IMR-90 (cell line): Measurements from ENCODE around the gene ZNF80. TPM values are rescaled to one million over a fixed set of nuclear protein-coding genes. Genes with fewer than 3 reads are reported as not detected.

Source experiments
- ATAC-seq: fragments of 200-7000 bp; cut with Tn5 transposase; 2 replicates; pipeline ENCODE4 v1.9.1; 2020; ENCODE audit warnings: low read depth, mild to moderate bottlenecking, moderate library complexity
- BruUV-seq: library from RNA; stranded (reverse); fragments of 400-500 nt; replicated peaks from 2 replicates; lab custom pipeline; 2021; lab: Mats Ljungman, UMichigan
- CTCF ChIA-PET: fragments of 300-600 bp; formaldehyde crosslinking; extraction: SDS; loops from one replicate; lab custom pipeline; 2021; ENCODE audit warnings: antibody characterized with exemption; lab: Yijun Ruan, JAX
- POLR2A ChIA-PET: fragments of 300-600 bp; sonication (Branson Sonifier 250); formaldehyde crosslinking; loops from one replicate; lab custom pipeline; 2022; ENCODE audit warnings: antibody characterized with exemption; ENCODE audit not compliant: unreplicated experiment; lab: Charles Lee
- DNase-seq: peaks from one replicate; pipeline ENCODE4 v3.0.0; 2013
- H2AFZ ChIP-seq: replicated peaks from 2 replicates; pipeline ENCODE3; 2013; ENCODE audit warnings: low read length, mild to moderate bottlenecking; ENCODE audit not compliant: poor library complexity
- H2AK5ac ChIP-seq: 2 replicates; pipeline ENCODE4 v1.6.1; 2013; ENCODE audit warnings: low read depth, low read length, inconsistent platforms
- H2AK9ac ChIP-seq: replicated peaks from 2 replicates; pipeline ENCODE3; 2013; ENCODE audit warnings: mild to moderate bottlenecking, low read depth, low read length, moderate library complexity; ENCODE audit not compliant: poor library complexity
- H2BK120ac ChIP-seq: 2 replicates; pipeline ENCODE4 v1.6.1; 2013; ENCODE audit warnings: low read depth, low read length, inconsistent platforms
- H2BK15ac ChIP-seq: 3 replicates; pipeline ENCODE4 v1.6.1; 2013; ENCODE audit warnings: low read depth, low read length, inconsistent platforms
- H2BK20ac ChIP-seq: 2 replicates; pipeline ENCODE4 v1.6.1; 2013; ENCODE audit warnings: low read depth, mild to moderate bottlenecking, inconsistent platforms, low read length, moderate library complexity
- H2BK5ac ChIP-seq: 2 replicates; pipeline ENCODE4 v1.6.1; 2013; ENCODE audit warnings: mild to moderate bottlenecking, low read depth, low read length, inconsistent platforms; ENCODE audit not compliant: poor library complexity, severe bottlenecking
- H3K14ac ChIP-seq: replicated peaks from 2 replicates; pipeline ENCODE4 v1.6.1; 2013; ENCODE audit warnings: low read depth, low read length, inconsistent platforms
- H3K18ac ChIP-seq: 2 replicates; pipeline ENCODE4 v1.6.1; 2013; ENCODE audit warnings: low read depth, low read length, control low read depth
- H3K23ac ChIP-seq: 2 replicates; pipeline ENCODE4 v1.6.1; 2013; ENCODE audit warnings: low read depth, low read length, inconsistent platforms
- H3K27ac ChIP-seq: 2 replicates; pipeline ENCODE4 v1.5.1; 2013; ENCODE audit warnings: mild to moderate bottlenecking, control low read depth, low read length; ENCODE audit not compliant: insufficient read depth
- H3K27me3 ChIP-seq: 2 replicates; pipeline ENCODE4 v1.6.1; 2013; ENCODE audit warnings: low read length; ENCODE audit not compliant: control insufficient read depth, insufficient read depth
- H3K36me3 ChIP-seq: 2 replicates; pipeline ENCODE4 v1.6.1; 2013; ENCODE audit warnings: low read length, mixed read lengths; ENCODE audit not compliant: control insufficient read depth, insufficient read depth
- H3K4ac ChIP-seq: 2 replicates; pipeline ENCODE4 v1.6.1; 2013; ENCODE audit warnings: low read depth, low read length, inconsistent platforms
- H3K4me1 ChIP-seq: 2 replicates; pipeline ENCODE4 v1.6.1; 2013; ENCODE audit warnings: low read length, mixed read lengths; ENCODE audit not compliant: control insufficient read depth, insufficient read depth
- H3K4me2 ChIP-seq: 2 replicates; pipeline ENCODE4 v1.6.1; 2013; ENCODE audit warnings: low read depth, mild to moderate bottlenecking, control low read depth, low read length, moderate library complexity
- H3K4me3 ChIP-seq: 2 replicates; pipeline ENCODE4 v1.5.1; 2013; ENCODE audit warnings: low read depth, mild to moderate bottlenecking, control low read depth, low read length, moderate library complexity; ENCODE audit not compliant: insufficient read depth
- H3K56ac ChIP-seq: 2 replicates; pipeline ENCODE4 v1.6.1; 2013; ENCODE audit warnings: low read length, inconsistent platforms; ENCODE audit not compliant: insufficient read depth; ENCODE audit errors: extremely low read depth
- H3K79me1 ChIP-seq, 2 experiments: 2 replicates each; pipeline ENCODE4 v1.6.1; 2013; ENCODE audit warnings: low read length in 2 of 2, inconsistent platforms in 1 of 2, low read depth in 1 of 2
- H3K9ac ChIP-seq: 2 replicates; pipeline ENCODE4 v1.6.1; 2013; ENCODE audit warnings: low read depth, low read length, control low read depth
- H3K9me1 ChIP-seq: 2 replicates; pipeline ENCODE4 v1.6.1; 2013; ENCODE audit warnings: low read length, inconsistent platforms; ENCODE audit not compliant: insufficient read depth
- H3K9me3 ChIP-seq: 2 replicates; pipeline ENCODE4 v1.6.1; 2013; ENCODE audit warnings: low read length; ENCODE audit not compliant: control insufficient read depth, insufficient read depth
- H4K20me1 ChIP-seq: 2 replicates; pipeline ENCODE4 v1.6.1; 2013; ENCODE audit warnings: low read length, inconsistent platforms; ENCODE audit not compliant: insufficient read depth
- H4K5ac ChIP-seq: 2 replicates; pipeline ENCODE4 v1.6.1; 2013; ENCODE audit warnings: mild to moderate bottlenecking, low read depth, low read length, control low read depth
- H4K8ac ChIP-seq, 2 experiments: 2 replicates each; pipeline ENCODE4 v1.6.1; 2013; ENCODE audit warnings: low read depth in 2 of 2, low read length in 2 of 2, control low read depth in 1 of 2, inconsistent platforms in 1 of 2
- H4K91ac ChIP-seq: 2 replicates; pipeline ENCODE4 v1.6.1; 2013; ENCODE audit warnings: low read depth, low read length, inconsistent platforms; ENCODE audit not compliant: insufficient read depth
- CHD1 ChIP-seq: IDR thresholded peaks from 2 replicates; pipeline ENCODE4 v1.6.1; 2012; ENCODE audit warnings: low read depth, low read length, improper control_type of control experiment
- MXI1 ChIP-seq: IDR thresholded peaks from 2 replicates; pipeline ENCODE4 v1.6.1; 2012; ENCODE audit warnings: low read depth, mild to moderate bottlenecking, low read length, moderate library complexity, borderline replicate concordance
- NFE2L2 ChIP-seq: fragments of 150-350 bp; IDR thresholded peaks from 2 replicates; pipeline ENCODE4 v1.6.1; 2016; ENCODE audit warnings: low read depth, mild to moderate bottlenecking, low read length
- POLR2A ChIP-seq: IDR thresholded peaks from 2 replicates; pipeline ENCODE4 v1.6.1; 2012; ENCODE audit warnings: mild to moderate bottlenecking, low read depth, low read length
- RFX5 ChIP-seq: IDR thresholded peaks from 2 replicates; pipeline ENCODE4 v1.8.0; 2012; ENCODE audit warnings: low read depth, mild to moderate bottlenecking, low read length, moderate library complexity
- SMC3 ChIP-seq: fragments of 150-350 bp; IDR thresholded peaks from 2 replicates; pipeline ENCODE4 v1.6.1; 2016; ENCODE audit warnings: low read depth, mild to moderate bottlenecking, antibody characterized with exemption, low read length, moderate library complexity
- WGBS, 2 experiments: methylation state at CpG; one replicate each; pipeline versions ENCODE4 v1.1.5 to v1.1.7; 2013; ENCODE audit warnings: missing lambda C conversion rate in 2 of 2; ENCODE audit not compliant: insufficient read length in 1 of 2; ENCODE audit errors: extremely low coverage in 2 of 2; 5-methylcytosine and 5-hydroxymethylcytosine counted together
- dilution Hi-C: fragments of 300-500 bp; cut with HindIII; formaldehyde crosslinking; loops from one replicate; pipeline ENCODE4 v1.14.3; 2018; ENCODE audit warnings: low sequenced_read_pairs; ENCODE audit not compliant: unreplicated experiment
- in situ Hi-C: fragments of 300-500 bp; cut with MboI; formaldehyde crosslinking; loops from 3 replicates; pipeline ENCODE4 v1.14.3; 2019; ENCODE audit warnings: low sequenced_read_pairs, inconsistent platforms, mixed read lengths
- intact Hi-C: fragments of 100-400 bp; cut with micrococcal nuclease; formaldehyde crosslinking; loops from 2 replicates; pipeline ENCODE4 v1.10.0; 2022
- polyA plus RNA-seq, 3 experiments: library from polyadenylated mRNA; depleted of rRNA; stranded (reverse); fragments of >200 nt; gene quantifications; 2 replicates each; pipeline ENCODE4 v1.2.3, GENCODE V29; 2012; ENCODE audit warnings: low replicate concordance in 1 of 3
- total RNA-seq: library from RNA; depleted of rRNA; stranded (reverse); fragments of >200 nt; gene quantifications from 2 replicates; pipeline ENCODE4 v1.2.3, GENCODE V29; 2012
- TF ChIP-seq, protein P1 (sequence below): conservative IDR thresholded peaks from 2 replicates; pipeline ENCODE4 v1.5.1; 2012; ENCODE audit warnings: mild to moderate bottlenecking, low read depth, low read length, improper control_type of control experiment

ZNF80 gene
- total and polyA plus RNA-seq, 2 of the 4 experiments (the other 2 are of a cell fraction), result not detected

DNA sequence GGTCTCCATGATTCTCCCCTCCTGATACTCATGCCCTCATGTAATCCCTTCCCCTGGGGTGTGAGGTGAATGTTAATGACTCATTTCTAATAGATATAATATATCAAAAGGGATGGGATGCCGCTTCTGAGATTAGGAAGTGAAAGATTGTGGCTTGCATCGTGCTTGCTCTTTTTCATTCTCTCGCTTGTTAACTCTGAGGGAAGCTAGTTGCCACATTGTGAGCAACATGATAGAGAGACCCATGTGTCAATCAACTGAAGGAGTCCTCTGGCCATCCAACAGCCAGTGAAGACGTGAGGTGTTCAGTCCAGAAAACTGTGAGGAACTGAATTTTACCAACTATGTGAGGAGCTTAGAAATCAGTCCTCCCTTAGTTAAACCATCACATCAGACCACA is 29.6 kb downstream of the ZNF80 start:
- Histone ChIP-seq H3K4ac (no peak overlapping the region), H3K27me3 (peaks cover 7% of the 10 kb centered on the region), H3K79me1 (no peaks in the 10 kb centered on the region), H3K9me1 (no peaks in the 10 kb centered on the region), H3K9me3 (no peaks in the 10 kb centered on the region), H2BK15ac (no peak overlapping the region), H2AFZ (no peak overlapping the region), H2BK20ac (no peak overlapping the region), H2BK120ac (no peak overlapping the region), H4K5ac (no peak overlapping the region), H3K4me1 (no peaks in the 10 kb centered on the region), H3K18ac (no peak overlapping the region), H3K9ac (no peak overlapping the region), H3K36me3 (no peaks in the 10 kb centered on the region), H3K27ac (no peak overlapping the region), H4K91ac (no peak overlapping the region), H2AK9ac (no peak overlapping the region), H2AK5ac (no peak overlapping the region), H3K14ac (no peak overlapping the region), H3K56ac (no peak overlapping the region), H3K4me3 (no peak overlapping the region), H4K20me1 (no peaks in the 10 kb centered on the region), H4K8ac (no peak overlapping the region), H3K4me2 (no peak overlapping the region), H2BK5ac (no peak overlapping the region), H3K23ac (no peak overlapping the region)
- intact Hi-C loops (no loop called here), in situ Hi-C loops (no loop called here), dilution Hi-C loops (no loop called here)
- no peak for DNase-seq
- WGBS, 2 experiments, result no CpG with 5 or more reads among the region's 4 CpGs
- TF ChIP-seq MXI1 (no peak), CHD1 (no peak), NFE2L2 (no peak), POLR2A (no peak), RFX5 (no peak), SMC3 (no peak)
- TF ChIP-seq, protein P1, sequence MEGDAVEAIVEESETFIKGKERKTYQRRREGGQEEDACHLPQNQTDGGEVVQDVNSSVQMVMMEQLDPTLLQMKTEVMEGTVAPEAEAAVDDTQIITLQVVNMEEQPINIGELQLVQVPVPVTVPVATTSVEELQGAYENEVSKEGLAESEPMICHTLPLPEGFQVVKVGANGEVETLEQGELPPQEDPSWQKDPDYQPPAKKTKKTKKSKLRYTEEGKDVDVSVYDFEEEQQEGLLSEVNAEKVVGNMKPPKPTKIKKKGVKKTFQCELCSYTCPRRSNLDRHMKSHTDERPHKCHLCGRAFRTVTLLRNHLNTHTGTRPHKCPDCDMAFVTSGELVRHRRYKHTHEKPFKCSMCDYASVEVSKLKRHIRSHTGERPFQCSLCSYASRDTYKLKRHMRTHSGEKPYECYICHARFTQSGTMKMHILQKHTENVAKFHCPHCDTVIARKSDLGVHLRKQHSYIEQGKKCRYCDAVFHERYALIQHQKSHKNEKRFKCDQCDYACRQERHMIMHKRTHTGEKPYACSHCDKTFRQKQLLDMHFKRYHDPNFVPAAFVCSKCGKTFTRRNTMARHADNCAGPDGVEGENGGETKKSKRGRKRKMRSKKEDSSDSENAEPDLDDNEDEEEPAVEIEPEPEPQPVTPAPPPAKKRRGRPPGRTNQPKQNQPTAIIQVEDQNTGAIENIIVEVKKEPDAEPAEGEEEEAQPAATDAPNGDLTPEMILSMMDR, result no peak
- CTCF ChIA-PET, result no interaction called here
- ATAC-seq, result no peak
- BruUV-seq, result no TSS peak
- POLR2A ChIA-PET, result no interaction called here
